ENCODE data around the gene PARD3. TPM values are rescaled to one million over a fixed set of nuclear protein-coding genes. Genes with fewer than 3 reads are reported as not detected.

The PARD3 gene
- polyA plus RNA-seq, 1 donor from 2014 or later, result 12.4 TPM

- no peak for TF ChIP-seq POLR2AphosphoS5 (IDR thresholded peaks at IDR 0.05)
- TF ChIP-seq EP300 (conservative IDR thresholded peaks at IDR 0.05; ENCODE audit: poor library complexity, severe bottlenecking), result no peak
- TF ChIP-seq REST (IDR thresholded peaks at IDR 0.05; ENCODE audit: borderline replicate concordance), result no peak
- TF ChIP-seq EZH2 (IDR thresholded peaks at IDR 0.05; ENCODE audit: borderline replicate concordance, insufficient read depth, low read length, poor library complexity, severe bottlenecking), result no peak
- no peak for TF ChIP-seq RAD21 (conservative IDR thresholded peaks at IDR 0.05)
- no peak for TF ChIP-seq MXI1 (conservative IDR thresholded peaks at IDR 0.05; ENCODE audit: poor library complexity, severe bottlenecking)
- TF ChIP-seq TAF1 (IDR thresholded peaks at IDR 0.05; ENCODE audit: low read depth), result no peak
- TF ChIP-seq SMC3 (conservative IDR thresholded peaks at IDR 0.05; ENCODE audit: poor library complexity), result no peak
- no peak for TF ChIP-seq CTCF (IDR thresholded peaks at IDR 0.05; ENCODE audit: poor library complexity, severe bottlenecking)
- Histone ChIP-seq H3K4me2 (ENCODE audit: low read length) (no peak overlapping the region), H4K20me1 (ENCODE audit: insufficient read depth) (no peaks in the 10 kb centered on the region), H3K36me3 (ENCODE audit: insufficient read depth, low read length) (no peaks in the 10 kb centered on the region), H2AFZ (ENCODE audit: low read depth, low read length) (no peak overlapping the region), H3K79me2 (replicated peaks; ENCODE audit: insufficient read depth, low read length) (no peaks in the 10 kb centered on the region), H3K27me3 (ENCODE audit: insufficient read depth, low read depth, low read length) (no peaks in the 10 kb centered on the region), H3K27ac (ENCODE audit: low read length) (no peak overlapping the region), H3K4me3 (ENCODE audit: low read length) (no peak overlapping the region), H3F3A (ENCODE audit: insufficient read depth, low read length, poor library complexity, severe bottlenecking) (no peaks in the 10 kb centered on the region), H3K9me2 (ENCODE audit: insufficient read depth, low read length) (no peaks in the 10 kb centered on the region), H3K9ac (ENCODE audit: low read length) (no peak overlapping the region), H3K9me3 (ENCODE audit: low read length) (no peaks in the 10 kb centered on the region)
These were observed 577.1 kb downstream of the PARD3 start for GRCh38 chr10:34237898-34238455.

DNA sequence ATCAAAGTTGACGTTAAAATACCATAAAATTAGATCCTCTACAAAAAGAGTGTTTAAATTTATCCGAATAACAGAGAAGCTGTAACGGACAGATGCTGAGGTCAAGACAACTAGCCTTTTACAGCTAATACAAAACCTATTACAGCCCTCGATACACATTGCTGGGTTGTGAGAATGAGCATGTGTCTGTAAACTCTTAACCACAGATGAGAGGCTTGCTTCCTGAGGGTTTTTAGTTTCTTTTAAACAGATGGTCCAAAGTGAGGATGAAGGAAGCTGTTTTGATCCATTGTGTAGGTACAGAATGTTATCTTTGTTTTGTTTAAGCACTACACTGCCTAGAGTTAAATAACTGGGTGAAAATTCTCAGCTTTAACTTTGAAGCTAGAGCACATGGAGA lies 578.2 kb downstream of the PARD3 start:
- Histone ChIP-seq H3K36me3 (ENCODE audit: insufficient read depth, low read length) (no peaks in the 10 kb centered on the region), H3K4me2 (ENCODE audit: low read length) (no peak overlapping the region)

More for the DNA sequence above, 578.2 kb downstream of the PARD3 start:
- Histone ChIP-seq H3K9me2 (ENCODE audit: insufficient read depth, low read length) (no peaks in the 10 kb centered on the region), H4K20me1 (ENCODE audit: insufficient read depth) (no peaks in the 10 kb centered on the region), H2AFZ (ENCODE audit: low read depth, low read length) (no peak overlapping the region), H3K27me3 (ENCODE audit: insufficient read depth, low read depth, low read length) (no peaks in the 10 kb centered on the region), H3K4me3 (ENCODE audit: low read length) (no peak overlapping the region), H3K9ac (ENCODE audit: low read length) (no peak overlapping the region), H3K9me3 (ENCODE audit: low read length) (no peaks in the 10 kb centered on the region), H3K79me2 (replicated peaks; ENCODE audit: insufficient read depth, low read length) (no peaks in the 10 kb centered on the region), H3F3A (ENCODE audit: insufficient read depth, low read length, poor library complexity, severe bottlenecking) (no peaks in the 10 kb centered on the region), H3K27ac (ENCODE audit: low read length) (no peak overlapping the region)
- no peak for TF ChIP-seq SMC3 (conservative IDR thresholded peaks at IDR 0.05; ENCODE audit: poor library complexity)
- no peak for TF ChIP-seq EP300 (conservative IDR thresholded peaks at IDR 0.05; ENCODE audit: poor library complexity, severe bottlenecking)
- no peak for TF ChIP-seq TAF1 (IDR thresholded peaks at IDR 0.05; ENCODE audit: low read depth)
- TF ChIP-seq POLR2AphosphoS5 (IDR thresholded peaks at IDR 0.05), result no peak
- no peak for TF ChIP-seq REST (IDR thresholded peaks at IDR 0.05; ENCODE audit: borderline replicate concordance)
- TF ChIP-seq EZH2 (IDR thresholded peaks at IDR 0.05; ENCODE audit: borderline replicate concordance, insufficient read depth, low read length, poor library complexity, severe bottlenecking), result no peak
- TF ChIP-seq CTCF (IDR thresholded peaks at IDR 0.05; ENCODE audit: poor library complexity, severe bottlenecking), result no peak
- TF ChIP-seq RAD21 (conservative IDR thresholded peaks at IDR 0.05), result no peak
- no peak for TF ChIP-seq MXI1 (conservative IDR thresholded peaks at IDR 0.05; ENCODE audit: poor library complexity, severe bottlenecking)
